T-helper 2 cell treated with Interferon-gamma antibody and Interleukin-4, amounts not matched to agents 5 μg/mL and 100 μg/mL, for 36 hours (primary cell): ENCODE measurements around the gene WFS1.

Experiments
- DNase-seq: peaks from one replicate; pipeline ENCODE4 v3.0.0; 2021; ENCODE audit warnings: low spot score
- H3K27ac Mint-ChIP-seq: one replicate; pipeline ENCODE4 v1.8.0; 2021; ENCODE audit warnings: mild to moderate bottlenecking, mixed read lengths
- H3K27me3 Mint-ChIP-seq: one replicate; pipeline ENCODE4 v1.8.0; 2021; ENCODE audit warnings: low read depth, mixed read lengths
- H3K36me3 Mint-ChIP-seq: one replicate; pipeline ENCODE4 v1.8.0; 2021; ENCODE audit warnings: low read depth, mixed read lengths
- H3K4me1 Mint-ChIP-seq: one replicate; pipeline ENCODE4 v1.8.0; 2021; ENCODE audit warnings: low read depth, mixed read lengths
- H3K4me3 Mint-ChIP-seq: one replicate; pipeline ENCODE4 v1.8.0; 2022; ENCODE audit warnings: mild to moderate bottlenecking, moderate library complexity, mixed read lengths
- H3K9me3 Mint-ChIP-seq: one replicate; pipeline ENCODE4 v1.8.0; 2021; ENCODE audit warnings: mixed read lengths

WFS1 gene

GRCh38 chr4:6245246-6246169 lies 24.1 kb upstream of the WFS1 start:
- Mint-ChIP-seq H3K27me3 (peaks cover 43% of the 10 kb centered on the region), H3K4me1 (peaks cover 4% of the 10 kb centered on the region), H3K4me3 (no peak overlapping the region), H3K27ac (no peak overlapping the region), H3K9me3 (peaks cover 13% of the 10 kb centered on the region), H3K36me3 (peaks cover 3% of the 10 kb centered on the region)
- DNase-seq, result no peak

GRCh38 chr4:6246170-6246634 lies 23.4 kb upstream of the WFS1 start:
- H3K4me3 Mint-ChIP-seq, result no peak overlapping the region
- H3K27me3 Mint-ChIP-seq, result peaks cover 45% of the 10 kb centered on the region
- no peak overlapping the region for H3K27ac Mint-ChIP-seq
- H3K36me3 Mint-ChIP-seq, result peaks cover 3% of the 10 kb centered on the region
- H3K9me3 Mint-ChIP-seq, result peaks cover 13% of the 10 kb centered on the region
- peaks cover 7% of the 10 kb centered on the region for H3K4me1 Mint-ChIP-seq
- DNase-seq, result no peak

GRCh38 chr4:6248394-6248793 lies 21.3 kb upstream of the WFS1 start:
- Mint-ChIP-seq H3K27me3 (peaks cover 45% of the 10 kb centered on the region), H3K27ac (no peak overlapping the region), H3K36me3 (peaks cover 3% of the 10 kb centered on the region), H3K9me3 (peaks cover 13% of the 10 kb centered on the region), H3K4me1 (peaks cover 7% of the 10 kb centered on the region), H3K4me3 (no peak overlapping the region)
- DNase-seq, result no peak

GRCh38 chr4:6250235-6250983 lies 19.2 kb upstream of the WFS1 start:
- H3K4me3 Mint-ChIP-seq, result no peak overlapping the region
- H3K9me3 Mint-ChIP-seq, result no peaks in the 10 kb centered on the region
- H3K27ac Mint-ChIP-seq, result no peak overlapping the region
- H3K4me1 Mint-ChIP-seq, result peaks cover 5% of the 10 kb centered on the region
- H3K27me3 Mint-ChIP-seq, result peaks cover 34% of the 10 kb centered on the region
- no peak for DNase-seq
- H3K36me3 Mint-ChIP-seq, result no peaks in the 10 kb centered on the region

- Mint-ChIP-seq H3K9me3 (no peaks in the 10 kb centered on the region), H3K4me3 (no peak overlapping the region), H3K4me1 (peaks cover 5% of the 10 kb centered on the region), H3K36me3 (no peaks in the 10 kb centered on the region), H3K27ac (no peak overlapping the region), H3K27me3 (peaks cover 34% of the 10 kb centered on the region)
- no peak for DNase-seq
Measured at GRCh38 chr4:6250984-6251295, 18.7 kb upstream of the WFS1 start.

- peaks cover 5% of the 10 kb centered on the region for H3K4me1 Mint-ChIP-seq
Measured at GRCh38 chr4:6251365-6251764, 18.3 kb upstream of the WFS1 start.

GRCh38 chr4:6252051-6252450 lies 17.6 kb upstream of the WFS1 start:
- Mint-ChIP-seq H3K27ac (no peak overlapping the region), H3K9me3 (no peaks in the 10 kb centered on the region), H3K4me3 (no peak overlapping the region), H3K4me1 (peaks cover 5% of the 10 kb centered on the region), H3K27me3 (peaks cover 27% of the 10 kb centered on the region), H3K36me3 (no peaks in the 10 kb centered on the region)
- DNase-seq, result no peak

More at GRCh38 chr4:6251365-6251764, 18.3 kb upstream of the WFS1 start:
- H3K36me3 Mint-ChIP-seq, result no peaks in the 10 kb centered on the region
- no peaks in the 10 kb centered on the region for H3K9me3 Mint-ChIP-seq
- H3K27ac Mint-ChIP-seq, result no peak overlapping the region
- H3K4me3 Mint-ChIP-seq, result no peak overlapping the region
- DNase-seq, result no peak
- peaks cover 30% of the 10 kb centered on the region for H3K27me3 Mint-ChIP-seq

- H3K27ac Mint-ChIP-seq, result no peak overlapping the region
Measured at GRCh38 chr4:6253111-6253510, 16.5 kb upstream of the WFS1 start.

GRCh38 chr4:6253961-6254360 lies 15.7 kb upstream of the WFS1 start:
- no peak for DNase-seq
- H3K4me1 Mint-ChIP-seq, result peaks cover 7% of the 10 kb centered on the region
- H3K9me3 Mint-ChIP-seq, result no peaks in the 10 kb centered on the region
- no peaks in the 10 kb centered on the region for H3K36me3 Mint-ChIP-seq
- no peak overlapping the region for H3K4me3 Mint-ChIP-seq
- peaks cover 28% of the 10 kb centered on the region for H3K27me3 Mint-ChIP-seq
- H3K27ac Mint-ChIP-seq, result no peak overlapping the region

More at GRCh38 chr4:6253111-6253510, 16.5 kb upstream of the WFS1 start:
- H3K4me1 Mint-ChIP-seq, result peaks cover 7% of the 10 kb centered on the region
- H3K27me3 Mint-ChIP-seq, result peaks cover 28% of the 10 kb centered on the region
- no peaks in the 10 kb centered on the region for H3K36me3 Mint-ChIP-seq
- no peak for DNase-seq
- H3K4me3 Mint-ChIP-seq, result no peak overlapping the region
- H3K9me3 Mint-ChIP-seq, result no peaks in the 10 kb centered on the region

- peaks cover 27% of the 10 kb centered on the region for H3K27me3 Mint-ChIP-seq
- H3K4me3 Mint-ChIP-seq, result no peak overlapping the region
Measured at GRCh38 chr4:6256141-6256540, 13.5 kb upstream of the WFS1 start.

GRCh38 chr4:6257247-6258025 lies 12.2 kb upstream of the WFS1 start:
- Mint-ChIP-seq H3K9me3 (no peaks in the 10 kb centered on the region), H3K27ac (peak overlapping the region; percentile 41), H3K4me3 (no peak overlapping the region), H3K27me3 (peaks cover 28% of the 10 kb centered on the region), H3K36me3 (no peaks in the 10 kb centered on the region), H3K4me1 (peaks cover 2% of the 10 kb centered on the region)
- DNase-seq, result no peak

More at GRCh38 chr4:6256141-6256540, 13.5 kb upstream of the WFS1 start:
- Mint-ChIP-seq H3K36me3 (no peaks in the 10 kb centered on the region), H3K4me1 (peaks cover 2% of the 10 kb centered on the region), H3K9me3 (no peaks in the 10 kb centered on the region), H3K27ac (no peak overlapping the region)
- DNase-seq, result no peak

GRCh38 chr4:6258026-6258360 lies 11.7 kb upstream of the WFS1 start:
- no peak for DNase-seq
- no peaks in the 10 kb centered on the region for H3K9me3 Mint-ChIP-seq
- no peak overlapping the region for H3K27ac Mint-ChIP-seq
- H3K36me3 Mint-ChIP-seq, result no peaks in the 10 kb centered on the region
- H3K4me1 Mint-ChIP-seq, result peaks cover 2% of the 10 kb centered on the region
- peaks cover 28% of the 10 kb centered on the region for H3K27me3 Mint-ChIP-seq
- no peak overlapping the region for H3K4me3 Mint-ChIP-seq

- no peaks in the 10 kb centered on the region for H3K9me3 Mint-ChIP-seq
- peaks cover 2% of the 10 kb centered on the region for H3K4me1 Mint-ChIP-seq
- no peaks in the 10 kb centered on the region for H3K36me3 Mint-ChIP-seq
- peaks cover 28% of the 10 kb centered on the region for H3K27me3 Mint-ChIP-seq
- no peak for DNase-seq
- H3K4me3 Mint-ChIP-seq, result no peak overlapping the region
- H3K27ac Mint-ChIP-seq, result no peak overlapping the region
Measured at GRCh38 chr4:6258741-6259140, 10.9 kb upstream of the WFS1 start.

- Mint-ChIP-seq H3K4me3 (no peak overlapping the region), H3K36me3 (no peaks in the 10 kb centered on the region), H3K4me1 (peaks cover 2% of the 10 kb centered on the region), H3K27ac (no peak overlapping the region), H3K27me3 (peaks cover 28% of the 10 kb centered on the region), H3K9me3 (no peaks in the 10 kb centered on the region)
- DNase-seq, result no peak
Measured at GRCh38 chr4:6259886-6260285, 9.8 kb upstream of the WFS1 start.
